HG03354 (cell line): ENCODE data around the gene KRTAP9-3.
"Not testable (repeated sequence)": the region's sequence is repeated elsewhere in the genome, so short reads cannot be mapped to it uniquely, and the experiment has no call there.

Experiments used
- ATAC-seq: cut with Tn5 transposase; IDR thresholded peaks from one replicate; pipeline ENCODE4 v1.9.1; 2021; ENCODE audit warnings: mild to moderate bottlenecking; ENCODE audit not compliant: unreplicated experiment, poor library complexity, severe bottlenecking

The KRTAP9-3 gene

DNA sequence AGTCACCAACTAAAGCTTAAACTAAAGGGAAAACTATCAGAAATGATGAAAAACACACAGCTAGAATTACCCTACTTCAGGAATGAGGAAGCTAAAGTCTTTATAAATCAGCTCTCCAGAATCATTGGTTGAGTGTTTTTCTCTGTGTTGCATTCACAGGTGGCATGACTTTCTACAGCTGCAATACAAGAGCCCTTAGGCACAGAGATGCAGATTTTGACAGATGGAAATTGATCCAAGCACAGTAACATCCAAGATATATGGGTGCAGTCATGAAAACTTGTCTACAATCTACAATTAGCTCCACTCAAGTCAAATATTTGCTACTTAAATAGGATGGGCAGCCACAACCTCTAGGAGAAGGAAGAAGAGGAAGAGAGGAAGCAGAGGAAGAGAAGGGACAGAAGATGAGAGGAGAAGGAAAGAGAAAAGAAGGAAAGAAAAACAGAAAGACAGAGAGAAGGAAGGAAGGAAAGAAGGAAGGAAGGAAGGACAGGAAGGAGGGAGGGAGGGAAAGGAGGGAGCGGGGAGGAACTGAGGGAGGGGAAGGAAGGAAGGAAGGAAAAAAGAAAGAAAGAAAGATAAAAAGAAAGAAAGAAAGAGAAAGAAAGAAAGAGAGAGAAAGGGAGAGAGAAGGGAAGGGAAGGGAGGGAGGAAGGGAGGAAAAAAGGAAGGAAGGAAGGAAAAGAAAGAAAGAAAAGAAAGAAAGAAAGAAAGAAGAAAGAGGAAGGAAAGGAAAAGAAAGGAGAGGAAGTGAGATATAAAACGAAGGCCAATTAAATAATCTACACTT, 14.9 kb downstream of the KRTAP9-3 start:
- ATAC-seq: not testable (repeated sequence)

DNA sequence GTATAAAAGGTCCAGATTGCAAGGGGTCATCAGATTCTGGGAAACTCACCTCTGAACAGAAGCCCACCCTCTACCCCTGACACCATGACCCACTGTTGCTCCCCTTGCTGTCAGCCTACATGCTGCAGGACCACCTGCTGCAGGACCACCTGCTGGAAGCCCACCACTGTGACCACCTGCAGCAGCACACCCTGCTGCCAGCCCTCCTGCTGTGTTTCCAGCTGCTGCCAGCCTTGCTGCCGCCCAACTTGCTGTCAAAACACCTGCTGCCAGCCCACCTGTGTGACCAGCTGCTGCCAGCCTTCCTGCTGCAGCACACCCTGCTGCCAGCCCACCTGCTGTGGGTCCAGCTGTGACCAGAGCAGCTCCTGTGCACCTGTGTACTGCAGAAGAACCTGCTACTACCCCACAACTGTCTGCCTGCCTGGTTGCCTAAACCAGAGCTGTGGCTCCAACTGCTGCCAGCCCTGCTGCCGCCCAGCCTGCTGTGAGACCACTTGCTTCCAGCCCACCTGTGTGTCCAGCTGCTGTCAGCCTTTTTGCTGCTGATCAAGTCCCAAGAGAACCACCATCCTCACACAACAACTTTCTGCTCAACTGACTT, 17.5 kb downstream of the KRTAP9-3 start, which contains the start of gene KRTAP9-4:
TSS of gene KRTAP9-4 (plus strand) at position 51 of the 604 bp plus-strand sequence. CDS start at position 85, 34 bp downstream.
- not testable (repeated sequence) for ATAC-seq

DNA sequence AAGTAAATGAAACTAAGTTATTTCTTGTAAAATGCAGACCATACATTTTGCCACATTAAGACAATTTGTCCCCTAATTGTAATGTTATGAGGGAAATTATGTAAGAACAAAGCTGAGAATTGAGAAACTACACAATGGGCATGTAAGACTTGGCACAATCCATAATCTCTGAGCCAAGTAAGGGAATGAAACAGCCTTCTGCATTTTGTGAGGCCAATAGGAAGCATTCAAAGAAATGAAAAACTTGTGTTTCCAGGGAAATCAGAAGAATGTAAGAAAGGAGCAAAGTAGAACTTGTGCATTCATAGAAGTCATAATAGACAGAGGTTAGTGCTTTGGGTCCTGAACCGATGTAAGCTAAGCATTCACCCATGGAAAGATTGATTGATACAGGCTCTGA, 19.0 kb downstream of the KRTAP9-3 start:
- no peak for ATAC-seq

- no peak for ATAC-seq
Measured at GRCh38 chr17:41254861-41255260, 22.6 kb downstream of the KRTAP9-3 start.

GRCh38 chr17:41255381-41256290, 23.4 kb downstream of the KRTAP9-3 start, which contains the start of gene KRTAP9-9:
Gene KRTAP9-9, plus strand, starts transcription at chr17:41255384.
- ATAC-seq: not testable (repeated sequence)

DNA sequence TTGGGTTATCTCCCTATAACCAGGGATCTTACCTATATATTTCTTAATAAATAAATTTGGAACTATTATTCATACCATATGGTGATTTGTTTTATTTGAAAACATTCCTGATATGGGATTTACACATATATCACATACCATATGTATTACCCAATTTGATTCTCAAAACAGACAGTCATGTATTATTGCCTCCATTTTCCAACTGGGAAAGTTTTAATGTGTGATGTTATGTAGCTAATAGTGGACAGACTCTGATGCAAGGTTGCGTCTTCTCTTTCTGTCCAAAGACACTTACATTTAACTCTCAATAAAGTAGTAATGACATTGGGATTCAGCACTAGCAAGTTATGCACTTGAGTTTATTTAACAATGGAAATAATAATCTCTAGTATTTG, 24.0 kb downstream of the KRTAP9-3 start:
- ATAC-seq: no peak

- ATAC-seq: no peak
Measured at GRCh38 chr17:41258406-41258805, 26.2 kb downstream of the KRTAP9-3 start.

GRCh38 chr17:41263212-41263611, 31.0 kb downstream of the KRTAP9-3 start:
- ATAC-seq: no peak

DNA sequence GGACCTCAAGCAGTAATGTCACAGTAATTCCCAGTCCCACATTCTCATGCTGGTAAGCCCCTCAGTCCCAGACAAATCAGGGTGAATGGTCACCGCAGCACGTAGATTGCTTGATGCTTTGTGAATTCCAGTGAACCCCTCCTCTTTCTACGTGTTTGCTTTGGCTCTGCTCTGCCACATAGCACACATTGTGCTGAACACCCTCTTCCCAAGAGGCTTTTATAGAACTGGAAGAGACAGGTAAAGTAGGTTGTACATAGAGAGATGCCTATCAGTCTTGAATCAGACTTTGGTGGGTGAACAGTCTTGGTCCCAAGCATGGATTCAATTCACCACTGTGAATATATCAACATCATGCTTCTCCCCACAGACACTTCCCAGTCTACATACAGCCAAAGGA, 32.4 kb downstream of the KRTAP9-3 start:
- no peak for ATAC-seq

DNA sequence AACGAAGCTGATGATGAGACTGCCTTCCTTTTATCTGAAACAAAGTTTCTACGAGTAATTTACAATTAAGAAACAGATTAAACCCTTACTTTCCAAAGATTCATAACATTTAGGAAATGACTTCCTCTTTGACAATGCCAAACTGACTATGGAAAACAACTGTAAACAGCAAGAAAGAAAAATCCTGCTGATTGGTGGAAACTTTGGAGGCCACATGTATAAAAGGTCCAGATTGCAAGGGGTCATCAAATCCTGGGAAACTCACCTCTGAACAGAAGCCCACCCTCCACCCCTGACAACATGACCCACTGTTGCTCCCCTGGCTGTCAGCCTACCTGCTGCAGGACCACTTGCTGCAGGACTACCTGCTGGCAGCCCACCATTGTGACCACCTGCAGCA, 32.8 kb downstream of the KRTAP9-3 start, which contains the start of gene KRTAP9-6:
TSS of gene KRTAP9-6 (plus strand) at position 301 of the 400 bp plus-strand sequence. CDS start at position 301, 0 bp downstream.
- ATAC-seq: no peak

DNA sequence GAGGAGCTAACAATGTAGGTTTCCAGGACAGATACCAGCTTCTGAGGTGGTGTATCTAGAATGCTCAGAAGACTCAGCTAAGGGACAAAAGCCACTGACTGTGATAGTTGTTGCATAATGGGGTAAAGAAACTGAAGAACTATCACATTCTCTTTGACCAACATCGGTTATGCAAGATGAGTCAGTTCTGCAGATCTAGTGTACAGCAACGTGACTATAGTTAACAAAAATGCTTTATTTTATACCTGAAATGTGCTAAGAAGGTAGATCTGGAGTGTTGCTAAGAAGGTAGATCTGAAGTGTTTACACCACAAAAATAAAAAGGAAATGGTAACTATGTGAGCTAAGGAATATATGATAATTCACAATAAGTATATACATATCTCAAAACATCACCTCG, 35.5 kb downstream of the KRTAP9-3 start:
- no peak for ATAC-seq

DNA sequence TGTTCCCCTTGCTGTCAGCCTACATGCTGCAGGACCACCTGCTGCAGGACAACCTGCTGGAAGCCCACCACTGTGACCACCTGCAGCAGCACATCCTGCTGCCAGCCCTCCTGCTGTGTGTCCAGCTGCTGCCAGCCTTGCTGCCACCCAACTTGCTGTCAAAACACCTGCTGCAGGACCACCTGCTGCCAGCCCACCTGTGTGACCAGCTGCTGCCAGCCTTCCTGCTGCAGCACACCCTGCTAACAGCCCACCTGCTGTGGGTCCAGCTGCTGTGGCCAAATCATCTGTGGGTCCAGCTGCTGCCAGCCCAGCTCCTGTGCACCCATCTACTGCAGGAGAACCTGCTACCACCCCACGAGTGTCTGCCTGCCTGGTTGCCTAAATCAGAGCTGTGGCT, 39.1 kb downstream of the KRTAP9-3 start:
- ATAC-seq: not testable (repeated sequence)

DNA sequence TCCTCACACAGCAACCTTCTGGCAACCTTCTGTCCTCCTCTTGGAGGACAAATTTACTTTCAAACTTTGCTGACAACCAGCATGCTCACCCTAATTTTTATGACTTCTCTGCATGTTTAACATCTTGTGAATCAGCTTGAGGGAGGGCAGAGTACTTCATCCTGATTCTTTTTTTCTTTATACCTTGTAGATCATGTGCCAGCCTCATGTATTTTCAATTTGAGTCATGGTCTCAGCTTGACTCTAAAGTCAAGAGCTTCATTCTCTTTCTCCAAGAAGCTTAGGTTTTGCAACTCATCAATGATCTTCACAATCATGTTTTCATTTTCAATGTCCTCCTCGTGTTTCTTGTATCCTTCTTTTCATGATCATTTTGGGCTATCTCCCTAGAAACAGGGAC, 39.6 kb downstream of the KRTAP9-3 start:
- ATAC-seq: no peak

DNA sequence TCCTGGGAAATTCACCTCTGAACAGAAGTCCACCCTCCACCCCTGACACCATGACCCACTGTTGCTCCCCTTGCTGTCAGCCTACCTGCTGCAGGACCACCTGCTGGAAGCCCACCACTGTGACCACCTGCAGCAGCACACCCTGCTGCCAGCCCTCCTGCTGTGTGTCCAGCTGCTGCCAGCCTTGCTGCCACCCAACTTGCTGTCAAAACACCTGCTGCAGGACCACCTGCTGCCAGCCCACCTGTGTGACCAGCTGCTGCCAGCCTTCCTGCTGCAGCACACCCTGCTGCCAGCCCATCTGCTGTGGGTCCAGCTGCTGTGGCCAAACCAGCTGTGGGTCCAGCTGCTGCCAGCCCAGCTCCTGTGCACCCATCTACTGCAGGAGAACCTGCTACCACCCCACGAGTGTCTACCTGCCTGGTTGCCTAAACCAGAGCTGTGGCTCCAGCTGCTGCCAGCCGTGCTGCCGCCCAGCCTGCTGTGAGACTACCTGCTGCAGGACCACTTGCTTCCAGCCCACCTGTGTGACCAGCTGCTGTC, 43.5 kb downstream of the KRTAP9-3 start, which contains the start of gene KRTAP9-7:
TSS of gene KRTAP9-7 (plus strand) at position 51 of the 543 bp plus-strand sequence. CDS start at position 51, 0 bp downstream.
- not testable (repeated sequence) for ATAC-seq

- no peak for ATAC-seq
Measured at GRCh38 chr17:41278176-41278955, 46.1 kb downstream of the KRTAP9-3 start.
